MG63 (cell line): ENCODE results near the gene PNPLA8. TPM values are rescaled to one million over a fixed set of nuclear protein-coding genes. Genes with fewer than 3 reads are reported as not detected.

ENCODE experiments used
- DNase-seq: peaks from one replicate; pipeline ENCODE4 v3.0.0-alpha.2; 2020
- H3K27me3 ChIP-seq: fragments of 250-450 bp; sonication (Bioruptor Pico); 2 replicates; pipeline ENCODE4 v1.5.1; 2020; ENCODE audit warnings: mild to moderate bottlenecking, moderate library complexity
- H3K36me3 ChIP-seq: fragments of 250-450 bp; sonication (Bioruptor Pico); 2 replicates; pipeline ENCODE4 v1.5.1; 2020; ENCODE audit warnings: mild to moderate bottlenecking, moderate library complexity
- H3K4me3 ChIP-seq: fragments of 250-450 bp; sonication (Bioruptor Pico); 2 replicates; pipeline ENCODE4 v1.5.1; 2020; ENCODE audit warnings: mild to moderate bottlenecking, moderate library complexity
- H3K9me3 ChIP-seq: fragments of 250-450 bp; sonication (Bioruptor Pico); 2 replicates; pipeline ENCODE4 v1.5.1; 2020; ENCODE audit warnings: mild to moderate bottlenecking, moderate library complexity
- total RNA-seq: library from RNA; depleted of rRNA; stranded (reverse); fragments of >200 nt; shearing (Covaris generic); gene quantifications from 2 replicates; pipeline ENCODE4 v1.2.3, GENCODE V29; 2014; ENCODE audit warnings: low replicate concordance

The PNPLA8 gene
- total RNA-seq, 1 experiment from 2014 or later = 9.9 TPM

DNA sequence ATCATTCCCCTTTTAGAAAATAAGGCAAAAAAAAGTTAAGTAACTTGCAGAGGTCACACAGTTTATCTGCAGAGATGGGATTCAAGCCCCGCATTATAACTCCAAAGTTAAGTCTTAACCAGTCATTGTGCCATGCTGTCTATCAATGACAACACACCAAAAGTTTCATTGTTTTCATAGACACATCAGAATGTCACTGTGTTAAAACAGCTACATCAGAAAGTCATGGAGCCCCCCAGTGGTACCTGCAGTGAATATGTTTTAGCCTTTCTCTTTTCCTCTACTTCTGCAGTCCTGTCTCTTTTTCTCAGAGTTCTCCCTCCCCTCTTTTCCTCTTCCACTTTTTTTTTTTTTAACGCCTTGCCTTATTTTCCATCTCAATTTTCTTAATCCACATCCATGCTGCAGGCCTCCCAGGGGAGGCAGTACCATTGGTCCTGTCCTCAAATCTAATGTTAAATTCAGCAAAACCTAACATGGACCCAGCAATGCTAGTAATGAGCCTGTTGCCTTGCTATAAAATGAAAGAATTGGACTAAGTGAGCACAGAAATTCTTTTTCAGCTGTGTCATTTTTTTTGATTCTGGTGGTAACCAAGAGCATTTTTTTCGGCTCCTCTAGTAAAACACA lies 65.9 kb downstream of the PNPLA8 start:
- no peaks in the 10 kb centered on the region for H3K9me3 ChIP-seq
- no peaks in the 10 kb centered on the region for H3K36me3 ChIP-seq
- no peak for DNase-seq
- H3K27me3 ChIP-seq = peaks cover 5% of the 10 kb centered on the region; the same call in 1 of the 2 replicates
- H3K4me3 ChIP-seq = no peak overlapping the region

DNA sequence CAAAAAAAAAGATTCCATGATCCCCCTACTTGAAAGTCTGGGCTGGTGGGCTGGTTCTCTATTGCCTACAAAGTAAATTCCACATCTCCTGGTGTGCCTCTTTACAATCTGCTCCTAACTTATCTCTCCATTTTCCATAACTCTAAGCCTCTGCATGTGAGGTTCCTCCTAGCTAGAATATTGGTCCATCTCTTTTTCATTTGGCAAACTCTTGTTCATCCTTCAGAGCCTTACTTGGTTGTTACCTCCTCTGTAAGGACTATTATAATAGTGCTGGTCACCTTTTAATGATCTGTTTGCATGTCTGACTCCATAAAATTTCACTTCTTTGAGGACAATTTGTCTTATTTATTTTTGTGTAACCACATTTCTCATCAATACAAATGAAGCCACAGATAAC lies 68.1 kb downstream of the PNPLA8 start:
- Histone ChIP-seq H3K9me3 (no peaks in the 10 kb centered on the region), H3K27me3 (peaks cover 5% of the 10 kb centered on the region; the same call in 1 of the 2 replicates), H3K4me3 (no peak overlapping the region), H3K36me3 (no peaks in the 10 kb centered on the region)
- no peak for DNase-seq

DNA sequence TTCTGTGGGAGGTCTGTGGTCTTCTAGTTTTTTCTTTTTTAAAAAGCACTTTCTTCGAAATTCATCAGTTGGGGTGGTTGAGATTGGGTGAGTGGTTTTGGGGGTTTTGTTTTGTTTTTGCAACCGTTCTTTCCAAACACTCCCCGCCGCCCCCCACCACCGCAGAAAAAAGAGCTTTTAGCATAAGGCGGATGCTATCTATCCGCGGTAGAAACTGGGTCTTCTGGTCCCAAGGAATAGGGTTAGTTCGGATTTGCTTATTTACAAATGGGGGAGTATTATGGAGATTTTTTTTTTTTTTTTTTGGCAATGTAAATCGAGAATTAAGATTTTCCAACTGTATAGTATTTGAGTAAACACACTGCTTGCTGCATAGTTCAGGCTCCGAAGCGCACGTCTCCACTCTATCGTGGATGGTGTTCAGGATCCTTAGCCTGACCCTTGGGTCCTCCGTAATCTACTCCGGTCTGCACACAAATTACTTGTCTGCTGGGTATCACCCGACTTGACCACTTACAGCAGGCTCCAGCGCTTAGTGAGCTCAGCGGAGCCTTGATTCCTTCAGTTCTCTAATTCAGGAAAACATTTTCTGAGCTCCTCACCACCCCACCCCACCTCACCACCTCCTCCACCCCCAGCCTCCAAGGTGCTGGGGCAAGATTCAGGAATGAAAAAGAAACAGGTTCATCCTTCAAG lies 68.9 kb downstream of the PNPLA8 start:
- no peaks in the 10 kb centered on the region for H3K9me3 ChIP-seq
- no peak for DNase-seq
- H3K36me3 ChIP-seq = no peaks in the 10 kb centered on the region
- H3K4me3 ChIP-seq = no peak overlapping the region
- peaks cover 5% of the 10 kb centered on the region; the same call in 1 of the 2 replicates for H3K27me3 ChIP-seq

DNA sequence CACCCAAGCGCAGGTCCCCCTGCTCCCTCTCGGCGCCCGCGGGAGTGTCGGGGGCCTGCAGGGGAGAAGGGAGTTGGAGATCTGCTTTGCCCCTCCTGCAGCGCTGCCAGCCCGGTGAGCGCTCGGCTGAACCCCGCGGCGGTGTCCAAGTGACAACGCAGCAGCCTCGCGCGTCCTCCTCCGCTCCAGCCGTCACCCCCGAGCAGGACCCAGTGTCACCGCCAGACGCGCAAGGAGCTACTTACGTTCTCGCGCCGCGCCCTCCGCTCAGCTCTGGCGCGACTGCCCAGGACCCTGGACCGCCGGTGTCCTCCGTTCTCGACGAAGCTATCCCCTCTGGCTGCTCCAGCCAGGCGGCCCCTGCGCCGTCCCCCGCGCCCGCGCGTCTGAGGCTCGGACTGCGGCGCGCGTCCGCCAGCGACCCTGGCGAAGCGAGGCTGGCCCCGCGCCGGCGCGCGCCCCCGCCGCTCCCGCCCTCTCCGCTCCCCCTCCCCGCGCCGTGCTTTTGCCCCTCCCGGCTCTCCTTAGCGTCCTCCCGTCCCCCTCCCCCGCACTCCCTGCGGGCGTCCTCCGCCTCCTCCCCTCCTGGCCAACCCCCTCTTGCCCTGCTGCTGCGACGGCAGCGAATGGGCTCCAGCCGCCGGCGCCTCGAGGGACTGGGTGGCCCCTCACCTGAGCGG lies 69.8 kb downstream of the PNPLA8 start, which contains the start of gene NRCAM:
NRCAM (minus strand) TSS at position 439 of the 680 bp plus-strand sequence. CDS start 216,372 bp downstream, outside the sequence.
- H3K27me3 ChIP-seq = peaks cover 5% of the 10 kb centered on the region; the same call in 1 of the 2 replicates
- peak within 1 kb of the TSS; percentile 47 for H3K4me3 ChIP-seq
- no peaks in the 10 kb centered on the region for H3K36me3 ChIP-seq
- no peaks in the 10 kb centered on the region for H3K9me3 ChIP-seq
- peak; percentile 45 for DNase-seq

DNA sequence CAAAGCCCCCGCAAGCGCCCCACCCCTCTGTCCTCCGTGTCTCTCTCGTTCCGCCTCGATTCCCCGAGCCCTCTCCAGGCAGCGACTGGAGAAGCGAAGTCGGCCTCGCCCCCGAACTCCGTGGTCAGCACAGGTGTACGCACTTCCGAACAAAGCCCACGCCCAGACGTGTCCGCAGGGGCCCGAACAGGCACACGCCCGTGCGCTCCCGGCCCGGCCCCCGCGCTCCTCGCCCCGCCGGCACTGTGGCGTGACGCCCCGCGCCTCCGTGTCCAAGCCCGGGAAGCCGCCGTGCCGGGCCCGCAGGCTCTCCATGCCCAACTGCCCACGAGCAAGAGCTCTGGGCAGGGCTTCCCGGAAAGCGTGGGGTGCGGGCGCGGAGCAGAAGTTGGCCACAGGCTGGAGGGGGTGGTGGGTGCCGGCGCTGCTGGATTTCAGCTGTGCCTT lies 70.4 kb downstream of the PNPLA8 start:
- DNase-seq = peak; percentile 20
- H3K36me3 ChIP-seq = no peaks in the 10 kb centered on the region
- H3K9me3 ChIP-seq = no peaks in the 10 kb centered on the region
- H3K4me3 ChIP-seq = peak overlapping the region; percentile 47
- peaks cover 5% of the 10 kb centered on the region; the same call in 1 of the 2 replicates for H3K27me3 ChIP-seq

DNA sequence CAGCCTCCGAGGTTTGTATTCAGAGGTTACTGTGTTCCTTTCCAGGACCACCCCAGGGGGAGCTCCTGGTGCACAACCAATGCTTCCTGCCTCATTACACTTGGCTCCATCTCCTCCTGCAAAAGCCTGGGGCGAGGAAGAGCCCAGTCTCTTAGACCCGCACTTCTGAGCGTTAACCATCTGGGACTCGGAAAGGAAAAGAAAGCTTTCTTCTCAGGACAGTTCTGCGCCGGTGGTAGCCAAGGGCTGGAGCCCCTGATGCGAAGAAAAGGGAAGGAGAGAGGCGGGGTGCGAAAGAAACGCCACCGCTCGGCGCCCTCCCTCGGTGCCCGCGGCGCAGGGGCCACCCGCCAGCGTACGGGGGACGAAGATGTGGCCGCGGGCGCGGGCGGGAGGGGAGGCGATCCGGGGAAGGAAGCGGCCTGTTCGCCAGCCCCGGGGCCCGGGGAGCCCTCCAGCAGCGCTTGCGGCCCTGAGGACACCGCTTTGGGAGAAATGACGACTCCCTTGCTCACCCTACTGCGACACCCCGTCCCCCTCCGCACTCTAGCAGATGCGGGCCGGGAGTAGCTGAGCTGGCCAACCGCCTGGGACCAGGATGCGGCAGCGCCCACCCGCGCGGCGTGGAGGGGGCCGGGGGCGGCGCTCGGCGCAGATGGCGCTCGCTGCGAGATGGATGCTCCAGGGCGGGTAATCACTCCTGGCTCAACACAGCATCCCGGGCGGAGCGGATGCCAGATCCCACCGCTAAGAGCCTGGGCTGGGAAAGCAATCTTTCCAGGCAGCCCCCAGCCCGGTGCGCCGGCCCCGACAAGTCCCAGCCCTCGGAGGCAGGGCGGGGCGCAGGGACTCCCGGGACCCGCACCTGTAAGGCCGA lies 71.0 kb downstream of the PNPLA8 start:
- H3K27me3 ChIP-seq = peaks cover 5% of the 10 kb centered on the region; the same call in 1 of the 2 replicates
- no peaks in the 10 kb centered on the region for H3K9me3 ChIP-seq
- H3K36me3 ChIP-seq = no peaks in the 10 kb centered on the region
- peak; percentile 11 for DNase-seq
- H3K4me3 ChIP-seq = peak overlapping the region; percentile 47

DNA sequence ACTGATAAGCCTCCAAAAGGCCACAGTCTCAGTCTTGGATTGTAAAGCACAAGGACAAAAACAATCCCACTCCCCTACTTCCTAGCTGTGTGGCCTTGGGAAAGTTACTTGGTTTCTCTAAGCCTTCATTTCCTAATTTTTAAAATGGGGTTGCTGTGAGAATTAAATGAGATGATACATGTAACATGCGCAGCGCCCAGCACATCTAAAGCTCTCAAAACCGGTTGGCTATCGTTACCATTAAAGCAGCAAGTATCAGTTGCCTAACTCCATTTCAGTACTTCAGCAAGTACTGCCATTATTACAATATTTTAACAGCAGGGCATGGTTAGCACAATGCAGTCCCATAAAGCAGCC lies 71.6 kb downstream of the PNPLA8 start:
- Histone ChIP-seq H3K27me3 (peaks cover 5% of the 10 kb centered on the region; the same call in 1 of the 2 replicates), H3K9me3 (no peaks in the 10 kb centered on the region), H3K36me3 (no peaks in the 10 kb centered on the region), H3K4me3 (no peak overlapping the region)
- DNase-seq = no peak

DNA sequence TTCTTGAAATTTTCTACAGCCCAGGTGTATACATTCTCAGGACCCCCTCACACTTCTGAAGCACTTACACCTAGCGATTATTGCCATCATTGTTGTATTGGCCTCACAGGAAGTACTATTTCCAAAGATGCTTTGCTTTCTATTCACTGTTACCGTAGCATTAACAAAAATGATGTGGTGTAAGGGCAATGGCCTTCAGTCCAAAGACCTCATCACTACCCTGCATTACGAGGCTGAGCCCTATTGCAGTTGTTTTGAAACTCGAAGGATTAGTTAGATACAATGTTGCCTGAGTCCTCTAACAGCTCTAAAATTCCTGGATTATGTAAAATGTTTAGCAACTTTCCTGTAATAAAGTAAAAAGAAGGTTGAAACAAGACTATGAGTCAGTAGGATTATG lies 72.6 kb downstream of the PNPLA8 start:
- no peak overlapping the region for H3K4me3 ChIP-seq
- DNase-seq = no peak
- H3K27me3 ChIP-seq = peaks cover 5% of the 10 kb centered on the region; the same call in 1 of the 2 replicates
- no peaks in the 10 kb centered on the region for H3K9me3 ChIP-seq
- H3K36me3 ChIP-seq = no peaks in the 10 kb centered on the region

DNA sequence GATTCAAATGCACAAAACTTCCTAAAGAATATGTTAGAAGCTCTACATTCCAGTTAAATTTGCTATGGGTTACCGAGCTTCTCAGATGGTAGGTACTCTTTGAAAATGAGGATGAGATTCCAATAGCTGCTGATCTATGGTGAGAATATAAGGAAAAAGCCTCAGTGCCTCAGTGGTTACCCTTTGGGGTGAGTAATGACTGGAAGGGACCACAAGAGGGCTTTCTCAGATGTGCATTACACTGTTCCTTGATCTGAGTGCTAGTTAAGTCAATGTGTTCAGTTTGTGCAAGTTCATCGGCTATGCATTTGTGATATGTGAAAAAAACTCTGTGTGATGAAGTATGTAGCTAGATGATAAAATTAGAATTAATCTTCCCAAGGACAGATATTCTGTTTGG lies 73.2 kb downstream of the PNPLA8 start:
- no peak for DNase-seq
- Histone ChIP-seq H3K4me3 (no peak overlapping the region), H3K36me3 (no peaks in the 10 kb centered on the region), H3K27me3 (peaks cover 5% of the 10 kb centered on the region; the same call in 1 of the 2 replicates), H3K9me3 (no peaks in the 10 kb centered on the region)

DNA sequence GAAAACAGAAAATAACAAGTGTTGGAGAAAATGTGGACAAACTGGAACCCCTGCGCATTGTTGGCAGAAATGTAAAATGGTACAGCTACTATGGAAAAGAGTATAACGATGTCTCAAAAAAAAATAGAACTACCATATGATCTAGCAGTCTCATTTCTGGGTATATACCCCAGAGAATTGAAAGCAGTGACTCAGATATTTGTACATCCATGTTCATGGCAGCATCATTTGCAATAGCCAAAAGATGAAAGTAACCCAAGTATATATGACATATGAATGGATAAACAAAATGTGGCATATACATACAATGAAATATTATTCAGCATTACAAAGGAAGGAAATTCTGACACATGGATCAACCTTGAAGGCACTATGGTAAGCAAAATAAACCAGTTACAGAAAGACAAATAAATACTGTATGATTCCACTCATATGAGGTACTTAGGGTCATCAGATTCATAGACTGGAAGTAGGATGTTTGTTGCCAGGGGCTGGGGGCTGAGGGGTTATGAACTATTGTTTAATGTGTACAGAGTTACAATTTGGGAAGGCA lies 74.6 kb downstream of the PNPLA8 start:
- H3K4me3 ChIP-seq = no peak overlapping the region
- peaks cover 2% of the 10 kb centered on the region; the same call in 1 of the 2 replicates for H3K27me3 ChIP-seq
- H3K9me3 ChIP-seq = no peaks in the 10 kb centered on the region
- H3K36me3 ChIP-seq = no peaks in the 10 kb centered on the region
- DNase-seq = no peak

DNA sequence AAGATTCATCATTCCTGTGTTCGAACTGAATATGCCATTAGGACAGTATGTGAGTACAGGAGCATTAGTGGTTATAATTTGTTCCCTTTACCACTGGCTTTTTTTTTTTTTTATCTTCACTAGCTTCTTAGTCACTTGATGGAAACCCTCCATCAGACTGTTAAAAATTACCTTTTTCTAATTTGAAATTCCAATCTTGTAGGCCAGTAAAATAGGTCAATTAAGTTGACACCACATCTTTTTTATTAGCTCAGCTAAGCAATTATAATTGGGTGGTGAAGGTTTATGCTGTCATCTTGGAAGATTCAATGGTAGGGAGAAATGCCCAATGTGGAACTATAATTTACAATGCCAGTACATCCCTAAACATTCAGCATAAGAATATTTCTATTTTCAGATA lies 75.8 kb downstream of the PNPLA8 start:
- Histone ChIP-seq H3K9me3 (no peaks in the 10 kb centered on the region), H3K4me3 (no peak overlapping the region), H3K36me3 (no peaks in the 10 kb centered on the region), H3K27me3 (peaks cover 2% of the 10 kb centered on the region; the same call in 1 of the 2 replicates)
- DNase-seq = no peak

DNA sequence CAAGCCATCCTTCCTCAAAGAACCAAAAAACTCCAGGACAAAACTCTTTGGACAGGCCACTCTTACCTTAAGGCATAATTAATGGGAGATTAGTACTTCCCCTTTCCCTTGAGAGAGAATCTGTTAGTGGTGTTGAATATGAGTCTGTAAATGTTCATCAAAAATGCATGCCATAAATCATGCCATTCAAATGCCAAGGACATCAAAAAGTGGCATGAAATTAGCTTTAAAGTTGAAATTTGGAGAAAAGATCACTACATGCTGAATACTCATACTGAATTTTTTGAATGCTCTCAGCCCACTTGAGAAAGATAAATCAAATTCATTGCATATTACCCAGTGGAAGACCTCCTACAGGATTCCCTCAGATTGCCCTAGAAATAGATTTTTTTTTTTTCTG lies 76.4 kb downstream of the PNPLA8 start:
- no peak for DNase-seq
- Histone ChIP-seq H3K4me3 (no peak overlapping the region), H3K27me3 (no peaks in the 10 kb centered on the region), H3K9me3 (no peaks in the 10 kb centered on the region), H3K36me3 (no peaks in the 10 kb centered on the region)

DNA sequence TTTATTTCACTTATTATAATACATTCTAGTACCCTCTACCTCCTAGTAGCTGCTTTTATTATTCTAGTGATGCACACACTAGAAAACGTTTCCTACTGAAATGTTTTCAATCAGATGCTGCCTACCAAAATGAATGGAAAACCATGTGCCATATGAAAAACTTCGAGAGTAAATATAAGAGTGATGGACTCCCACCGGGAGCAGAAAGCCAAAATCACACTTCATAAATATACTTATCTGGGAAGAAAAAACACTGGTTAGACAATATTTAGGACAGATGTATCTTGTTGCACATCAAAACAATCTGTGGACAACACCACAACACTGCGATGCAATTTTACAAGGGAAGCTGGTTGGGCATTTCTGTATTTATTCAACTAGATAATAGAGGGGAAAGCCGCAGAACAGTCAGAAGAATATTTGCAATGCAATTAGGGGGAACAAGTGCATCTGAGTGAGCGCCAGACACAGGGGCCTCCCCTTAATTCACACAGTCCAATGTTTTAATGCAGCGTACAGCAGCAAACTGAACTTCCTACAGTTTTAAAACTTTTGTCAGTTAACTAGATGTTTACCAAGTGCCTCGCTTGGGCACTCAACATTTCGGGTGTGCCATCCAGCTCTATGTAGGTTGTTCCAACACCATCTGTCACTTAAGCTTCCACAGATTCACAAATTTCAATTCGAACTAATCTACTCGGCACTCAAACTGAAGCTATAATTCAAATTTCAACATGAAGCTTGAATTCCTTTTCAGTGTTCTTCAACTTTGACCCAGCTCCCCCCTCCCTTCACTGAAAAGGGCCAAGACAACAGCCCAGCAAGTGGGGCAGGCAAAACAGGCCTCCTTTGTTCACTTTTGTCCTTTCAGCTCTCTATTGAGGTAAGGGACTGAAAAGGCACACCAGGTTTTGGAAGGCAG lies 77.1 kb downstream of the PNPLA8 start:
- Histone ChIP-seq H3K27me3 (no peaks in the 10 kb centered on the region), H3K36me3 (no peaks in the 10 kb centered on the region), H3K4me3 (no peak overlapping the region), H3K9me3 (no peaks in the 10 kb centered on the region)
- DNase-seq = no peak

DNA sequence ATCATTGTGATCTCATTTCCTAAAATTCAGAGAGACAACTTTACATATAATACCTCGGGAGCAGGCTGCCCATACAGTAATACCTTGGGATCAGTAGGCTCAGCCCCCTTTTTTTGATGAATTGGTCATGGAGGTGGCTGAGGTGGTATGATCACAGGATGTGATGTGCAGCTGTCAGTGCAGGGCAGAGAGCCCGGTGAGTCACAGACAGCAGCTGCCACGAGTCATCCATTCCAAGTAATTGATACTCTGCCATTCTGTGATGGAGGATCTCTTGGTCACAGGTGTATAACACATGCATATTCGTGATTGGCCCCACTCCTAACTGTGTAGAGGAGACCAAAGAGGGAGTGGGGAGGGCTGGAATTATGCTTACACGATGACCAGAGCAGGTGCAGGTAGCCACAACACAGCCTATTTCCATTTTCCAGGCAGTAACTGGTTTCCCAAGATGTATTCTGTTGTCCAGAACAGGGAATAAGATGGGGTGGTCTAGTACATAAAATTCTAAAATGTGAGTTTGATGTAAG lies 83.8 kb downstream of the PNPLA8 start:
- no peaks in the 10 kb centered on the region for H3K27me3 ChIP-seq
- peak; percentile 51 for DNase-seq
- no peak overlapping the region for H3K4me3 ChIP-seq
- no peaks in the 10 kb centered on the region for H3K36me3 ChIP-seq
- no peaks in the 10 kb centered on the region for H3K9me3 ChIP-seq

DNA sequence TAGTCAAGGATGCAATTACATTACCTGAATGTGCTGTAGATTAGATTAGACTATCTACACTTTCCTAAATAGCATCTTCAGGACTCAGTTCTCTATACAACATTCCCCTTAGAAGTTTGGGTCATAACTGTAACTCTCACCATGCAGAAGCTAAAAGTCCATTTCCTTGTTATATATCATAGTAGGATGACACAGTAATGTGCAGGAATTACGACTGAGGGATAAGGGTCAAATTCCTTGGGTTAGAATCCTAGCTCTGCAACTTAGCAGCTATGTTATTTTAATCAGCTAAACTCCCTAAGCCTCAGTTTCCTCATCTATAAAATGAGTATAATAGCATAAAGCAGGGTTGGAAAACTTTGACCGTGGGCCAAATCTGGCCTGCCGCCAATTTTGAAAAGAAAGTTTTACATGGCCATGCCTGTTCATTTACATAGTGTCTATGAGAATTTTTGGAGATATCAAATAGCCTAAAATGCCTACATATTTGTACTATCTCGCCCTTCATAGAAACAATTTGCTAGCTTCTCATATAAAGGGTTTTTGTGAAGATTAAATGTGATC lies 84.5 kb downstream of the PNPLA8 start:
- Histone ChIP-seq H3K27me3 (no peaks in the 10 kb centered on the region), H3K36me3 (no peaks in the 10 kb centered on the region), H3K9me3 (no peaks in the 10 kb centered on the region), H3K4me3 (no peak overlapping the region)
- DNase-seq = no peak
